ENCODE measurements around the gene ZC3H15. TPM values are rescaled to one million over a fixed set of nuclear protein-coding genes. Genes with fewer than 3 reads are reported as not detected.

ZC3H15 gene
- total RNA-seq, 5 donors from 2014 or later (not counting 1 experiment from before 2014, with no cell fraction given): 44.4 to 83.6 (median 45.2) TPM

DNA sequence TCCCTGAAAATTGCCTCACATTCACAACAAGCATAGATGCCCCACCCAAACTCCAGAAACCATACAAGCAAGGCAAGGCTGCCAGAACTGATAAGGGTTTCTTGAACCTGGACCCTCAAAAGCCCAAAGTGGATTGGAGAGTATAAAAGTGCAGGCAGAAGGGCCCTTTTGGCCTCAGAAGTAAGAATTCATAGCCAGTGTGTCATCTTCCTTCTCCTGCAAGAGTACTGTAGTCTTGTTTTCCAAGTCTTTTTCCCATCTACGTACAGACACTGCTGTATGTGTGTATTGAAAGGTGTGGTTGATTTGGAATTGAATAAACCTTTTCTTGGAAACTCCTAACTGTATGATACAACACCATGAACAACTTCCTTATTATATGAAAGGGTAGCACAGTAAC is 46.8 kb downstream of the ZC3H15 start:
- no peak overlapping the region for H3K27ac ChIP-seq (ENCODE audit: low read length)
- Mint-ChIP-seq H3K27me3 (peaks cover 0 to 10% of the 10 kb centered on the region in 2 donors), H3K36me3 (no peaks in the 10 kb centered on the region), H3K4me1 (no peaks in the 10 kb centered on the region), H3K9me3 (no peaks in the 10 kb centered on the region), H3K27ac (no peak overlapping the region), H3K4me3 (no peak overlapping the region)
- no peak for DNase-seq
- ChIA-PET CTCF (no interaction called here), POLR2A (no interaction called here)
- WGBS (ENCODE audit: insufficient coverage): no CpG with 5 or more reads among the region's 1 CpG
- H3K9me3 ChIP-seq: no peaks in the 10 kb centered on the region
- ATAC-seq (replicated peaks in 1 of 4): no peak
- H3K4me3 ChIP-seq (ENCODE audit: control insufficient read depth in 1 of 2, extremely low read depth in 1 of 2, low read length in 1 of 2): no peak overlapping the region
- H3K27me3 ChIP-seq (replicated peaks in 1 of 2; ENCODE audit: control insufficient read depth in 2 of 2, extremely low read depth in 1 of 2, insufficient read depth in 2 of 2, low read length in 1 of 2): no peaks in the 10 kb centered on the region
- H3K36me3 ChIP-seq (ENCODE audit: control insufficient read depth in 2 of 2, extremely low read depth in 1 of 2, insufficient read depth in 1 of 2, low read length in 1 of 2): no peaks in the 10 kb centered on the region
- H3K4me1 ChIP-seq (ENCODE audit: control insufficient read depth in 1 of 2, extremely low read depth in 1 of 2, insufficient read depth in 2 of 2, low read length in 2 of 2): no peaks in the 10 kb centered on the region

DNA sequence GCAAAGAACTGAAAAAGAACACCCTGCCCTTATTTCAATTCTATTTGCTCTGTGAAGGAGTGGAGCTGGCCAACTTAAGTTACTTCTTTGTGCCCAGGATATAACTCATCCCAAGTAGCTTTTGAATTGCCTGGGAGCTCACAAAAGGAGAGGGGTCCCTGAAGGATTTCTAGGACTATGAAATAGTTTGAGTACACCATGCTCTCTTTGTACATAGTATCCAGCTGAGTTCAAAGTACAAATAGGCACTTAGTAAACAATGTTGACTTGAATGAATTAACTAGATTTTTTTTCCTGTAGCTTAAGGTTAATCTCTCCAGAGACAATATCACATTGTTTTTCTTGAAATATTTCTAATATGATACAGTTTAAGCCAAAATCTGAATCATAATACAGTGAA is 47.7 kb downstream of the ZC3H15 start:
- CTCF ChIA-PET: interaction anchor here in 1 of 2 donors (0.7 kb wide), 1 partner anchor 151 kb away, joined by 3 read pairs; no protein-coding TSS in a partner anchor
- POLR2A ChIA-PET: no interaction called here
- no peak overlapping the region for H3K27ac ChIP-seq (ENCODE audit: low read length)
- peaks cover 0 to 15% of the 10 kb centered on the region in 2 donors for H3K27me3 Mint-ChIP-seq
- ATAC-seq (replicated peaks in 1 of 4) (no peak), DNase-seq (no peak)
- H3K36me3 ChIP-seq (ENCODE audit: control insufficient read depth in 2 of 2, extremely low read depth in 1 of 2, insufficient read depth in 1 of 2, low read length in 1 of 2): no peaks in the 10 kb centered on the region
- no peaks in the 10 kb centered on the region for H3K9me3 Mint-ChIP-seq
- H3K4me3 ChIP-seq (ENCODE audit: control insufficient read depth in 1 of 2, extremely low read depth in 1 of 2, low read length in 1 of 2): no peak overlapping the region
- H3K27ac Mint-ChIP-seq: no peak overlapping the region
- H3K27me3 ChIP-seq (replicated peaks in 1 of 2; ENCODE audit: control insufficient read depth in 2 of 2, extremely low read depth in 1 of 2, insufficient read depth in 2 of 2, low read length in 1 of 2): no peaks in the 10 kb centered on the region
- no peaks in the 10 kb centered on the region for H3K4me1 ChIP-seq (ENCODE audit: control insufficient read depth in 1 of 2, extremely low read depth in 1 of 2, insufficient read depth in 2 of 2, low read length in 2 of 2)
- H3K4me3 Mint-ChIP-seq: no peak overlapping the region
- H3K36me3 Mint-ChIP-seq: no peaks in the 10 kb centered on the region
- no peaks in the 10 kb centered on the region for H3K4me1 Mint-ChIP-seq
- H3K9me3 ChIP-seq: no peaks in the 10 kb centered on the region

DNA sequence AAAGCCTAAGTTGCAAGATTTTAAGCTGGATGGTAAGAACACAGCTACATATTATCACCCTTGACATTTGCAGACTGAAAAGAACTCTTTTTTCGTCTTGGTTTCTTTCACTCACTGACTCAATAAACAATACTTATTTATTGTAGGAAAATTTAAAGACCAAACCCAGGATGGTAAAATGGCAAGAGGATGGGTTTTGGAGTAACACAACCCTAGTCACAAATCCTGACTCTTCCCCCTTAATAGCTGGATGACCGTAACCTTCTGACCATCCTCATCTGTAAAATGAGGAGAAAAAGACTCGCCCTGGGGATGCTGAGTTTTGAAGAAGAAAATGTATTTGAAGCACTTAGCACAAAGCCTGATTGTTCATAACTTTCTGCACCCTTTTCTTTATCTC is 48.3 kb downstream of the ZC3H15 start:
- ATAC-seq (replicated peaks in 1 of 4): no peak

DNA sequence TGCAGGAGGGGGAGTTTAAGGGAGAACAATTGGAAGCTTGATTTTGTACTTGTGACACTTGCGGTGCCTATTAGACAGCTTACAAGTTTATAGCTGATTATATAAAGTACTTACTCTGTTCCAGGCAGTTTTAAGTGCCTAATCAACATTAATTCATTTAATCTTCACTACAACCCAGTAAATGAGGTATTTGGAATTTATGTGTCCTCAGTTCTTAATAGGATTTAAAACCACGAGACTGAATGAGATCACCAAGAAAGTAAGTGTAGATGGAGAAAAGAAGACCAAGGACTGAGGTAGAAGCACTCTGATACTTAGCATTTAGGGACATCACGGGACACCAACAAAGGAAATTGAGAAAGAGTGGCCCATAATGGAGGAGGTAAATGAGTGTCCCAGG is 49.8 kb downstream of the ZC3H15 start:
- ATAC-seq (replicated peaks in 1 of 4) (no peak), DNase-seq (no peak)
- no peaks in the 10 kb centered on the region for H3K9me3 ChIP-seq
- POLR2A ChIA-PET: no interaction called here
- no peaks in the 10 kb centered on the region for H3K4me1 Mint-ChIP-seq
- no peak overlapping the region for H3K4me3 ChIP-seq (ENCODE audit: control insufficient read depth in 1 of 2, extremely low read depth in 1 of 2, low read length in 1 of 2)
- H3K4me1 ChIP-seq (ENCODE audit: control insufficient read depth in 1 of 2, extremely low read depth in 1 of 2, insufficient read depth in 2 of 2, low read length in 2 of 2): no peaks in the 10 kb centered on the region
- WGBS (ENCODE audit: insufficient coverage): 75% methylated on average over 2 of the region's 3 CpGs
- no peak overlapping the region for H3K4me3 Mint-ChIP-seq
- peaks cover 1 to 21% of the 10 kb centered on the region in 2 donors for H3K27me3 Mint-ChIP-seq
- no peaks in the 10 kb centered on the region for H3K36me3 Mint-ChIP-seq
- H3K9me3 Mint-ChIP-seq: no peaks in the 10 kb centered on the region
- H3K27me3 ChIP-seq (replicated peaks in 1 of 2; ENCODE audit: control insufficient read depth in 2 of 2, extremely low read depth in 1 of 2, insufficient read depth in 2 of 2, low read length in 1 of 2): no peaks in the 10 kb centered on the region
- no peak overlapping the region for H3K27ac Mint-ChIP-seq
- CTCF ChIA-PET: no interaction called here
- H3K27ac ChIP-seq (ENCODE audit: low read length): no peak overlapping the region
- no peaks in the 10 kb centered on the region for H3K36me3 ChIP-seq (ENCODE audit: control insufficient read depth in 2 of 2, extremely low read depth in 1 of 2, insufficient read depth in 1 of 2, low read length in 1 of 2)

More for the DNA sequence above, 48.3 kb downstream of the ZC3H15 start:
- no peaks in the 10 kb centered on the region for H3K9me3 ChIP-seq
- Mint-ChIP-seq H3K27ac (no peak overlapping the region), H3K9me3 (no peaks in the 10 kb centered on the region), H3K4me3 (no peak overlapping the region), H3K4me1 (no peaks in the 10 kb centered on the region), H3K36me3 (no peaks in the 10 kb centered on the region), H3K27me3 (peaks cover 0 to 15% of the 10 kb centered on the region in 2 donors)
- H3K4me3 ChIP-seq (ENCODE audit: control insufficient read depth in 1 of 2, extremely low read depth in 1 of 2, low read length in 1 of 2): no peak overlapping the region
- POLR2A ChIA-PET: no interaction called here
- CTCF ChIA-PET: no interaction called here
- no peak overlapping the region for H3K27ac ChIP-seq (ENCODE audit: low read length)
- no peaks in the 10 kb centered on the region for H3K27me3 ChIP-seq (replicated peaks in 1 of 2; ENCODE audit: control insufficient read depth in 2 of 2, extremely low read depth in 1 of 2, insufficient read depth in 2 of 2, low read length in 1 of 2)
- no peaks in the 10 kb centered on the region for H3K4me1 ChIP-seq (ENCODE audit: control insufficient read depth in 1 of 2, extremely low read depth in 1 of 2, insufficient read depth in 2 of 2, low read length in 2 of 2)
- no peak for DNase-seq
- no CpG with 5 or more reads among the region's 3 CpGs for WGBS (ENCODE audit: insufficient coverage)
- no peaks in the 10 kb centered on the region for H3K36me3 ChIP-seq (ENCODE audit: control insufficient read depth in 2 of 2, extremely low read depth in 1 of 2, insufficient read depth in 1 of 2, low read length in 1 of 2)

DNA sequence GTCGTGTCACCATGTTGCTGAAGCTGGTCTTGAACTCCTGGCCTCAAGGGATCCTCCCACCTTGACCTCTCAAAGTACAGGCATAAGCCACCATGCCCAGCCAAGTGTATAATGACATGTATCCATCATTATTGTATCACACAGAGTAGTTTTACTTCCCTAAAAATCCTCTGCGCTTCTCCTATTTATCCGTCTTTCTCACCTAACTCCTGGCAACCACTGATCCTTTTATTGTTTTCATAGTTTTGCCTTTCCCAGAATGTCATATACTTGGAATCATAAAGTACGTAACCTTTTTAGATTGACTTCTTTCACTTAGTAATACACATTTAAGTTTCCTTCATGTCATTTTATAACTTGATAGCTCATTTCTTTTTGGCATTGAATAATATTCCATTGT is 51.0 kb downstream of the ZC3H15 start:
- no peak for DNase-seq
- ATAC-seq (replicated peaks in 1 of 4): no peak
- peaks cover 1 to 24% of the 10 kb centered on the region in 2 donors for H3K27me3 Mint-ChIP-seq
- 94% methylated on average over 2 of the region's 4 CpGs for WGBS (ENCODE audit: insufficient coverage)
- H3K9me3 ChIP-seq: no peaks in the 10 kb centered on the region
- ChIA-PET CTCF (no interaction called here), POLR2A (no interaction called here)
- no peak overlapping the region for H3K27ac Mint-ChIP-seq
- no peaks in the 10 kb centered on the region for H3K4me1 ChIP-seq (ENCODE audit: control insufficient read depth in 1 of 2, extremely low read depth in 1 of 2, insufficient read depth in 2 of 2, low read length in 2 of 2)
- no peaks in the 10 kb centered on the region for H3K9me3 Mint-ChIP-seq
- no peak overlapping the region for H3K27ac ChIP-seq (ENCODE audit: low read length)
- no peaks in the 10 kb centered on the region for H3K36me3 Mint-ChIP-seq
- no peaks in the 10 kb centered on the region for H3K4me1 Mint-ChIP-seq
- H3K27me3 ChIP-seq (replicated peaks in 1 of 2; ENCODE audit: control insufficient read depth in 2 of 2, extremely low read depth in 1 of 2, insufficient read depth in 2 of 2, low read length in 1 of 2): no peaks in the 10 kb centered on the region
- H3K4me3 ChIP-seq (ENCODE audit: control insufficient read depth in 1 of 2, extremely low read depth in 1 of 2, low read length in 1 of 2): no peak overlapping the region
- H3K4me3 Mint-ChIP-seq: no peak overlapping the region
- H3K36me3 ChIP-seq (ENCODE audit: control insufficient read depth in 2 of 2, extremely low read depth in 1 of 2, insufficient read depth in 1 of 2, low read length in 1 of 2): no peaks in the 10 kb centered on the region

DNA sequence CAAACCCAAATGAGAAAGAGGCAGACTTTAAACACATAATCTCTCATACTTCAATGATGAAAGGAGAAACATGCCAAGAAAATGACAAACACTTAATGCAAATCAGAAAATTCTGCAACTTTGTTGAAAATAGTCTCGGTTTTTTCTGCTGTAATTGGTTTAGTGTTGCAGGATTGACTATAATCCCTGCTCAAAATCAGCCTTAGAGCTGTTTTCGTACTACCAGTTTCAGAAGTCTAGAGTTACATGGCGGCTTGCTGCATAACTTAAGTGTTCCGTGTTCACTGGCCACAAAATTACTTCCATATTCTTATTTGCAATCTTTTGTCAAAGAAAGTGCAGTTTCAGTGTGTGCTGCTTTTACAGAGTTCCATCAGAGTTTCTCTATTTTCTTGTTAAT is 54.9 kb downstream of the ZC3H15 start:
- no peak overlapping the region for H3K4me3 Mint-ChIP-seq
- Histone ChIP-seq H3K4me3 (ENCODE audit: control insufficient read depth in 1 of 2, extremely low read depth in 1 of 2, low read length in 1 of 2) (no peak overlapping the region), H3K36me3 (ENCODE audit: control insufficient read depth in 2 of 2, extremely low read depth in 1 of 2, insufficient read depth in 1 of 2, low read length in 1 of 2) (no peaks in the 10 kb centered on the region), H3K9me3 (no peaks in the 10 kb centered on the region), H3K4me1 (ENCODE audit: control insufficient read depth in 1 of 2, extremely low read depth in 1 of 2, insufficient read depth in 2 of 2, low read length in 2 of 2) (no peaks in the 10 kb centered on the region), H3K27me3 (replicated peaks in 1 of 2; ENCODE audit: control insufficient read depth in 2 of 2, extremely low read depth in 1 of 2, insufficient read depth in 2 of 2, low read length in 1 of 2) (peaks cover 0 to 3% of the 10 kb centered on the region in 2 experiments), H3K27ac (ENCODE audit: low read length) (no peak overlapping the region)
- peaks cover 6 to 28% of the 10 kb centered on the region in 2 donors for H3K27me3 Mint-ChIP-seq
- no peak overlapping the region for H3K27ac Mint-ChIP-seq
- ChIA-PET POLR2A (no interaction called here), CTCF (no interaction called here)
- DNase-seq: no peak
- 80% methylated on average over 1 of the region's 4 CpGs for WGBS (ENCODE audit: insufficient coverage)
- no peaks in the 10 kb centered on the region for H3K9me3 Mint-ChIP-seq
- no peaks in the 10 kb centered on the region for H3K4me1 Mint-ChIP-seq
- no peaks in the 10 kb centered on the region for H3K36me3 Mint-ChIP-seq
- ATAC-seq (replicated peaks in 1 of 4): no peak

DNA sequence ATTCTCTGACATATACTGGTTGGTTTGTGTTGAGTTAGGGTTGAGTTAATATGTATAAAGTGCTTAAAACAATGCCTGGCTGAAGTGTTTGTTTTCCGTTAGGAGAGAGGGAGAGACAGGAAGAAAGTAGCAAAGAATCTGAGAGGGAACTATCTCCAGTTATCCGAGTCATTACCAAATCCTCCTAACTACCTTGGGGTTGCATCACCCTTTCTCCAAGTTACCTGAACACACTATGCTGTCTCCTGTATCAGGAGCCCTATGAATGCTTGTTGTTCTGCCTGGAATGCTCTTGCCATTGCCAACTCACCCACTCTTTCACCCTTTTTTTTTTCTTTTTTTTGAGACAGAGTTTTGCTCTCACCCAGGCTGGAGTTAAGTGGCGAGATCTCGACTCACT is 55.9 kb downstream of the ZC3H15 start:
- Mint-ChIP-seq H3K27me3 (peaks cover 6 to 22% of the 10 kb centered on the region in 2 donors), H3K9me3 (no peaks in the 10 kb centered on the region), H3K36me3 (no peaks in the 10 kb centered on the region), H3K4me1 (no peaks in the 10 kb centered on the region), H3K4me3 (no peak overlapping the region), H3K27ac (no peak overlapping the region)
- H3K4me1 ChIP-seq (ENCODE audit: control insufficient read depth in 1 of 2, extremely low read depth in 1 of 2, insufficient read depth in 2 of 2, low read length in 2 of 2): no peaks in the 10 kb centered on the region
- CTCF ChIA-PET: no interaction called here
- ATAC-seq (replicated peaks in 1 of 4) (no peak), DNase-seq (no peak)
- no CpG with 5 or more reads among the region's 4 CpGs for WGBS (ENCODE audit: insufficient coverage)
- no peak overlapping the region for H3K4me3 ChIP-seq (ENCODE audit: control insufficient read depth in 1 of 2, extremely low read depth in 1 of 2, low read length in 1 of 2)
- H3K36me3 ChIP-seq (ENCODE audit: control insufficient read depth in 2 of 2, extremely low read depth in 1 of 2, insufficient read depth in 1 of 2, low read length in 1 of 2): no peaks in the 10 kb centered on the region
- POLR2A ChIA-PET: no interaction called here
- H3K9me3 ChIP-seq: no peaks in the 10 kb centered on the region
- H3K27me3 ChIP-seq (replicated peaks in 1 of 2; ENCODE audit: control insufficient read depth in 2 of 2, extremely low read depth in 1 of 2, insufficient read depth in 2 of 2, low read length in 1 of 2): peaks cover 0 to 3% of the 10 kb centered on the region in 2 experiments
- no peak overlapping the region for H3K27ac ChIP-seq (ENCODE audit: low read length)
